HG03139 (cell line): ENCODE results near the gene ADH5.
"Not testable (repeated sequence)": the region's sequence is repeated elsewhere in the genome, so short reads cannot be mapped to it uniquely, and the experiment has no call there.

Experiments
- ATAC-seq: cut with Tn5 transposase; IDR thresholded peaks from one replicate; pipeline ENCODE4 v1.9.1; 2021; ENCODE audit not compliant: unreplicated experiment

The ADH5 gene

DNA sequence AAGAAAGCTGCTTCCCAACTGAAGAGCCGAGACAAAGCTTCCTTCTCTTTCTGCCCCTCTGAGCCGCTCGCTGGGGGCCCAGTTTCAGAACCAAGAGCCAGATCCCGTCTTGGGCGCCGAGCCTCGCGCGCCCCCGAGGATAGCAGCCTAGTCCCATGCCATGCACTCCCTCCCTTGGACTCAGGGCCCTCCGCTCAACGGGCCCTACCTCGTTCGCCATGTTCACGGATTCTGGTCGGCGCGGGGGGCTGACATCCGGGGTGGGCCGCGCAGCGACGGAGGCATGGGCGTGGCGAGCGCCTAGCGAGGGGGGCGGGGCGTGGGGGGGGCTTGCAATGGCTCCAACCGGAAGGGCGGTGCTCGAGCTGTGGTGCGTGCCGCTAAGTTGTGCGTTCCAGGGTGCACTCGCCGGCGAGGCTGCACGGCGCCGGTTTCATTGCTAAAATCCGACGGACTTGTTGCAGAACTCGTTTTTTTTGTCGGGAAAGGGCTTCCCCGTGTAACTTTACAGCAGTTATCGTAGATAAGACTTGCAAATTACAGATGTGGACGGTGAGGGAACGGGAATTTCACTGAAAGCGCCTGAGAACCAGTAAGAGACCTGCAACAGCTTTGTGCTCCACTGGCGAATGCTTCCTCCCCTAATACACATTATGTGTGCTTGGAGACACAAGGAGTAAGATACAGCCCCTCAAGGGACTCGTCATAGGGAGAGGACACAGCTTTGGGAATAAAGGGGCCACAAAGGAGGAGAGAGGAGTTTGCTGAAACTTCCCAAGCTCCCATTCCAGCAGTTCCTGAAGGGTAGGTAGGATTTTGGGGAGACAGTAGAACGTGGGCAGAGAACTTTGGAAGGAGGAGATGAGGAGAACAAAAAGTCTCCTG, at the start of gene ADH5:
Gene ADH5 (minus strand): TSS at position 308 of the 885 bp plus-strand sequence. CDS start 88 bp downstream, at position 220.
- ATAC-seq = peak; percentile 95

- ATAC-seq = no peak
These were observed 47.7 kb upstream of the ADH5 start for GRCh38 chr4:99136329-99136728.

GRCh38 chr4:99135541-99136162, 47.1 kb upstream of the ADH5 start:
- ATAC-seq = no peak

- no peak for ATAC-seq
These were observed 46.0 kb upstream of the ADH5 start for GRCh38 chr4:99134586-99134985.

DNA sequence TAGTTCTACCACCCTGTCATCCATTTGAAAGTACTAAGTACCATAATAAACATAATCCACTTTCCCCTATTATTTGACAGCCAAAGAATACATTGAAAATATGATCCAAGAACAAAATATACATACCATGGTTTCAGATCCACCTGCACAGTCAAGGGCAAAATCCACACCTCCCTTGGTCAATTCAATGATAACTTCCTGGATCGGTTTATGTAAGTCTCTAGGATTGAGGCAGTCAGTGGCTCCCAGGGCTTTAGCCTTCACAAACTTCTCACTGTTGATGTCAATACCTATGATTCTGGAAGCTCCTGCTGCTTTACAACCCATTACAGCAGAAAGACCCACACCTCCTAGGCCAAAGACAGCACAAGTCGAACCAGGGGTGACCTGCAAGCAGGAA, 42.8 kb upstream of the ADH5 start:
- ATAC-seq = no peak

GRCh38 chr4:99126376-99126775, 37.8 kb upstream of the ADH5 start:
- ATAC-seq = no peak

DNA sequence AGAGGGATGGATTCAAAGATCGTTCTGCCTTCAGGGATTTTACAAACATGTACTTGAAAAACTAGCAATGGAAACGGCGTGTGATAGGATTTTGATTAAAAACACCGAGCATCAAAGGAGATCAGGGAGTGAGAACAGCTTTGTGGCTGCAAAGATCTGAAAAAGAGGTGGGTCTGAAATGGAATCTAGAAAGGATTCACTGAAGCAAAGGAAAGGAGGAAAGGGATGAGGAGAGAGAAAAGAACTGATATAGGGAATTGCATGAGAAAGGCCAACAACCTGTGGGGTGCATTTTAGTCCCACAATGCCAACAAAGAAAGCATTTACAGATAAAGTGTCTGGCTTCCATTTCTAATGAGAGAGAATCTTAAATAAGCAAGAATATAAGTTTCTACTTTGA, 32.4 kb upstream of the ADH5 start:
- no peak for ATAC-seq

DNA sequence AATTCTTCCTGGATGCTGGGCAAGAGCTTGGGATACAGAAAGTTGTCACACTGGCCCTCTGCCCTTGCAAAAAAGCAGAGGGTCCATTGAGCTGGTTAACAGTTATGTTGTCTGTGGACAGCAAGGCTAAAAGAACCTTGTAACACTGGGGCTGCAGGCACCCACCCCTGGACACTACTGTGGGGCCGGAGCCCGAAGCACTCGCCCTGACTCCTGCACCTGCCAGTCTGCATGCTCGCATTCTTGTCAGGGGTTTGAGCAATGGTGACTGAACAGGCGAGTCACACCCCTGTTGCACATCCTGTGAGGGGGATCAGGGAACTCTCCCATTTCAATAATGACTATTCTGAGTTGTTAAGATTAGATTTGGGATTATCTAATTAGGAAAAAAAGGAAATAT, 31.9 kb upstream of the ADH5 start:
- ATAC-seq = no peak

DNA sequence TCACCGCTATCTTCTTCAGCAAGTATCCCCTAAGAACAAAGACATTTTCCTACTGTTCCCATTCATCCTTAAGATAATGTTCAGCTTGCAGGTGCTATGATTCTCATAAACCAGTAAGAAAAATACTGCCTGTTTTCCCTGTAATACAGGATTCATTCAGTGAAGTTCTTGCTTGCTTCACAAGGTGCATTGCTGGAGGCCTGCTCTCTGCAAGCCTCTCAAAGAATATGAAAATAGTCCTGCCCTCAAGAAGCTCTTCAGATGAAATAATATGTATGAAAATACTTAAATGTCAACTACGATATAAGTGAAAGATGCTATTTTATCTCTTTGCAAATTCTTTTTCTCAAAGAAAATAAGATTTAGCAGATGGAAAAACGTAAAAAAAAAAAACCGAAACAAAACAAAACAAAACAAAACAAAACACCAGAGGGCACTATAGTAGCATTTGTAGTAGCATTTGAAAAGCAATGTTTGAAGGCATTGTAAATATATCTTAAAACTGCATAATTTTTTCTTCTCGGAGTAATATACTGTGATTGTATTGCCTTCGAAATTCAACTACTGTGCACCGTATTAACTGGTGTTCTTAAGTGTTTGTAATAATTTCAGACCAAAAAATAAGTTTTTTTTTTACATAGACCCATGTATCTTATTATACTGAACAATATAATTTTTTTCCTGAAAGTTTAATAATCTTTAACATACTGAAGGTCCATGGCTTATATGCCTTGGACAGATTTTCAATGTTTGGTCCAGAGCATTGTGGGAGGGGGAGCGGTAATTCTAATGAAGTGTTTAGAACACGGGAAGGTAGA, 29.5 kb upstream of the ADH5 start:
- ATAC-seq = no peak

- ATAC-seq = not testable (repeated sequence)
These were observed 28.7 kb upstream of the ADH5 start for GRCh38 chr4:99117122-99117841.

- ATAC-seq = not testable (repeated sequence)
These were observed 20.7 kb upstream of the ADH5 start for GRCh38 chr4:99109286-99109685.

DNA sequence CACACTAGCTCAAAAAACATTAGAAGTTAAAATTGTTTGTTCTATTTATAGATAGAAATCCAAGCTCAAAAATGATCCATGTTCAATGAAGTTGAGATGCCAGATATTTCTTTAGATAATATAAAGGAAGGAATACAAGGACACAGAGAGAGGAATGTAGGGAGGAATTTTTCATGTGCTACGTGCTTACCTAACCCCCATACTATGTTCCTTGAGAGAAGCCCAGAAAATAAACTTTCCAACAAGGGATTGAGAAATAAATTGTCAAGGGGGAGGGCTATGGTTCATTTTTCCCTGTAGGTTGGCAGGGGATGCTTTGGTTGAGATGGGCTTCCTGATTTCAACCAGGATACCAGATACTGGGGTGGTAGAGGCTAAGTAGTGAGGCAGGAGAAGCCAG, 15.6 kb upstream of the ADH5 start:
- ATAC-seq = no peak

DNA sequence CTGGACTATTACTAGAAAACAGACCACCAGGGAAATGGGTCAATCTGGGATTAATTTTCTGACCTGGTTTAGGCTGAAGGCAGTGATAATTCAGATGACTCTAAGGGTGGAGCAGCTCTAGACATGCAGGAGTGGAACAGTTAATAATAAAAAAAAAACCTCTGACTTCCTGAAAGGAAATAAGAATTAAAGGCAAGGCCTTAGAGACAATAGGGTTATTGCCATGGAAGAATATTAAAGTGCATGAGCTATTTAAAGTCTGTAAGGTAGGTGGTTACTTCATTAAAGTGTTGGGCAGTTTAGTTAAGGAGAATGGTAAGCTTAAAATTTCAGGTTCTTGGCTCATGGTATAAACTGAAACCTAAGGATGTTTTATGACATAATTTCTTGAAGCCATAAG, 14.6 kb upstream of the ADH5 start:
- no peak for ATAC-seq

- no peak for ATAC-seq
These were observed 14.0 kb upstream of the ADH5 start for GRCh38 chr4:99102634-99103033.

DNA sequence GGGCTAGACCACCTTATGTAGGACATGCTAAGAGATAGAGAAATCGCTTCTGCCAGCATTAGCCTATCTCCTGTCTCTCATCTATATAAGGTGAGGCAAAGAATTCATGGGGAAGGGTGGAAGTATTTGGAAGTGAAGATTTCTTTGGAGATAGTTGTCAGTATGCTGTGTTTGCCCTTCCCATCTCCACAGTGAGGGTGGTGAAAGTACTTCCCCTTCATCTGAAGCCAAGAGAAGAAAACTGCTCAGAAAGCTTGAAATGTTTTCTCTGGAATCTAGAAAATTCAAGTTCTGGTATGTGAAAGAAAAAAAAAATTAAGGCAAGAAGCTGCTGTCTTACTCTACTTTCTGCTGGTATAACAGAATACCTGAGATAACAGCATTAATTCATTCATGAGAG, 12.3 kb upstream of the ADH5 start:
- no peak for ATAC-seq

GRCh38 chr4:99099814-99100213, 11.2 kb upstream of the ADH5 start:
- ATAC-seq = not testable (repeated sequence)

DNA sequence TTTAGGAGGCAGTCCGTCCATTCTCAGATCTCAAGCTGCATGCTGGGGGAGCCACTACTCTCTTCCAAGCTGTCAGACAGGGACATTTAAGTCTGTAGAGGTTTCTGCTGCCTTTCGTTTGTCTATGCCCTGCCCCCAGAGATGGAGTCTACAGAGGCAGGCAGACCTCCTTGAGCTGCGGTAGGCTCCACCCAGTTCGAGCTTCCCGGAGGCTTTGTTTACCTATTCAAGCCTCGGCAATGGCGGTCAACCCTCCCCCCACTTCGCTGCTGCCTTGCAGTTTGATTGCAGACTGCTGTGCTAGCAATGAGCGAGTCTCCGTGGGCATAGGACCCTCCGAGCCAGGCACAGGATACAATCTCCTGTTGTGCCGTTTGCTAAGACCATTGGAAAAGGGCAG, 10.7 kb upstream of the ADH5 start:
- no peak for ATAC-seq

DNA sequence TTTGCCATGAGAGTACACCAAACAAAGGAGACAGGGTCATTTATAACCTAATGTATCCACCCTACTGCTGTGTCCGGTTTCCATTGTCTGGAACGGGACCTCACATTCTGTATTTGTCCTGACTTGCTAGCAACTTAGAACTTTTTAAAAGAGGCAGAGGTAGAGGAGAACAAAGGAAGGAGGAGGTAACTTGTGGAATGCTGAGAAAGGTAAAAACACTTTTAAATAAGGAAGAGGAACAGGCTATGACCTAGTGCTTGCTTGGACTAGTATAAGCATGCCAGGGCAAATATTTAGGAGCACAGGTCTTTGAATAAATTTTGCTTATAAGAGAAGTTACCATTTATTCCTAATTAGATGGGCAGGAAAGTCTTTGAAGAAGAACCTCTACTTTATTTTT, 3.3 kb upstream of the ADH5 start:
- ATAC-seq = not testable (repeated sequence)

DNA sequence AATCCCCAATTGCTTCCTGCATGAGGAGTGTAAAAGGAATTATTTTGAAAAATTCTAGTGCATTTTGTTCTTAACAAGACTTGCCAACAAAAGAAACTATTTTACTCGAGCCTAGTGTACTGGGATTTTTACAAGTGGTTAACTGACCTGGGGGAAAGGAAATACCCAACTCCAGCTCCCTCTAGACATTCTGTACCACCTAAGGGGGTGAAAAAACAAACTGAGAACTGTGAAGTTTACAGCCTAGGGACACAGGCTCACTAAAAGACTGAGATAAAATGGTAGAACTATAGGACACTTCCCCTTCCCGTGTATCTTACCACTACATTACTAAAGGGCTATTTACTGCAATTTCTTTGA, 2.6 kb upstream of the ADH5 start:
- ATAC-seq = no peak

GRCh38 chr4:99090481-99091215, 2.1 kb upstream of the ADH5 start:
- no peak for ATAC-seq
